Fibroblast of the aortic adventitia (primary cell): ENCODE results near the gene CCNT1. TPM values are rescaled to one million over a fixed set of nuclear protein-coding genes. Genes with fewer than 3 reads are reported as not detected.
"Not testable (repeated sequence)": the region's sequence is repeated elsewhere in the genome, so short reads cannot be mapped to it uniquely, and the experiment has no call there.

Experiments used
- DNase-seq: peaks from one replicate; pipeline ENCODE4 v3.0.0-alpha.2; 2010; ENCODE audit warnings: low read depth
- H3K4me3 ChIP-seq: 2 replicates; pipeline ENCODE4 v1.5.1; 2011; ENCODE audit warnings: low read depth, mild to moderate bottlenecking, control low read depth, low read length, moderate library complexity
- CTCF ChIP-seq: IDR thresholded peaks from 2 replicates; pipeline ENCODE4 v1.5.1; 2011; ENCODE audit warnings: mild to moderate bottlenecking, low read length, control low read depth, inconsistent platforms; ENCODE audit not compliant: insufficient read depth
- total RNA-seq: library from RNA; depleted of rRNA; stranded (reverse); fragments of >200 nt; gene quantifications from 2 replicates; pipeline ENCODE4 v1.2.3, GENCODE V29; 2012; ENCODE audit warnings: low replicate concordance

Gene CCNT1
- total RNA-seq, 1 donor: 34.3 TPM

GRCh38 chr12:48750215-48750614, 33.7 kb upstream of the CCNT1 start:
- no peak overlapping the region for H3K4me3 ChIP-seq
- DNase-seq: no peak
- no peak for TF ChIP-seq CTCF

GRCh38 chr12:48744251-48745008, 27.9 kb upstream of the CCNT1 start:
- no peak for TF ChIP-seq CTCF
- DNase-seq: no peak

GRCh38 chr12:48739618-48740269, 23.2 kb upstream of the CCNT1 start:
- no peak for DNase-seq
- no peak for TF ChIP-seq CTCF
- H3K4me3 ChIP-seq: no peak overlapping the region

More at GRCh38 chr12:48744251-48745008, 27.9 kb upstream of the CCNT1 start:
- H3K4me3 ChIP-seq: no peak overlapping the region

- TF ChIP-seq CTCF: no peak
- DNase-seq: no peak
- no peak overlapping the region for H3K4me3 ChIP-seq
These were observed 19.9 kb upstream of the CCNT1 start for GRCh38 chr12:48736456-48736855.

GRCh38 chr12:48728807-48729206, 12.3 kb upstream of the CCNT1 start:
- no peak for TF ChIP-seq CTCF
- DNase-seq: no peak
- no peak overlapping the region for H3K4me3 ChIP-seq

DNA sequence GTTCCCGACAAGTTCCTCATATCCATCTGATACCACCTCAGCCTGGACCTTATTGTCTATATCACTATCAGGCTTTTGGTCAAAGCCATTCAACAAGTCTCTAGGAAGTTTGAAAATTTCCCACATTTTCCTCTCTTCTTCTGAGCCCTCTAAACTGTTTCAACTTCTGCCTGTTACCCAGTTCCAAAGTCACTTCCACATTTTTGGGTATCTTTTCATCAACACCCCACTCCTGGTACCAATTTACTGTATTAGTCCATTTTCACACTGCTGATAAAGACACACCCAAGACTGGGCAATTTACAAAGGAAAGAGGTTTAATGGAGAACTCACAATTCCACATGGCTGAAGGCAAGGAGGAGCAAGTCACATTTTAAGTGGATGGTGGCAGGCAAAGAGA, 4.2 kb upstream of the CCNT1 start:
- H3K4me3 ChIP-seq, DNase-seq: not testable (repeated sequence)

DNA sequence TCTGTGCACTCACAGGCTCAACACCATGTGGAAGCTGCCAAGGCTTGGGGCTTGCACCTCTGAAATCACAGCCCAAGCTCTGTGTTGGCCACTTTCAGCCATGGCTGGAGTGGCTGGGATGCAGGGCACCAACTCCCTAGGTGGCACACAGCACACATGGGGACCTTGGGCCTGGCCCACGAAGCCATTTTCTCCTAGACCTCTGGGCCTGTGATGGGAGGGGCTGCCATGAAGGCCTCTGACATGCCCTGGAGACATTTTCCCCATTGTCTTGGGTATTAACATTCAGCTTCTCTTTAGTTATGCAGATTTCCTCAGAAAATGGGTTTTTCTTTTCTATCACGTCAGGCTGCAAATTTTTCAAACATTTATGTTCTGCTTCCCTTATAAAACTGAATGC, 3.7 kb upstream of the CCNT1 start:
- H3K4me3 ChIP-seq, DNase-seq: not testable (repeated sequence)

DNA sequence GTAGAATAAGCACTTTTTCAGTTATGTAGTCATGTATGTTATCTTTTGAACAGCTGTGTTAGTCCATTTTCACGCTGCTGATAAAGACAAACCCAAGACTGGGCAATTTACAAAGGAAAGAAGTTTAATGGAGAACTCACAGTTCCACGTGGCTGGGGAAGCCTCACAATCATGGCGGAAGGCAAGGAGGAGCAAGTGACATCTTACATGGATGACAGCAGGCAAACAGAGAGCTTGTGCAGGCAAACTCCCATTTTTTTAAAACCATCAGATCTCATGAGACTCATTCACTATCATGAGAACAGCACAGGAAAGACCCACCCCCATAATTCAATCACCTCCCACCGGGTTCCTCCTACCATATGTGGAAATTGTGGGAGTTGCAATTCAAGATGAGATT, 2.5 kb upstream of the CCNT1 start:
- H3K4me3 ChIP-seq, DNase-seq: not testable (repeated sequence)
